NCI-H82 (cell line): ENCODE results near the gene B3GNT4.
"Not testable (repeated sequence)": the region's sequence is repeated elsewhere in the genome, so short reads cannot be mapped to it uniquely, and the experiment has no call there.

Experiments used
- DNase-seq: peaks from one replicate; lab custom pipeline; 2025; lab: John Stamatoyannopoulos, UW

Gene B3GNT4

GRCh38 chr12:122187466-122187865, 16.0 kb upstream of the B3GNT4 start:
- peak; percentile 19 for DNase-seq

GRCh38 chr12:122189626-122190475, 13.7 kb upstream of the B3GNT4 start:
- DNase-seq = no peak

GRCh38 chr12:122190842-122191668, 12.5 kb upstream of the B3GNT4 start:
- DNase-seq = peak; percentile 78

- no peak for DNase-seq
Measured at GRCh38 chr12:122192441-122192840, 11.1 kb upstream of the B3GNT4 start.

GRCh38 chr12:122194804-122195203, 8.7 kb upstream of the B3GNT4 start:
- no peak for DNase-seq

- DNase-seq = no peak
Measured at GRCh38 chr12:122195405-122195804, 8.1 kb upstream of the B3GNT4 start.

- no peak for DNase-seq
Measured at GRCh38 chr12:122197612-122197966, 5.9 kb upstream of the B3GNT4 start.

- no peak for DNase-seq
Measured at GRCh38 chr12:122199484-122200355, 3.8 kb upstream of the B3GNT4 start.

GRCh38 chr12:122200541-122201175, 2.9 kb upstream of the B3GNT4 start:
- DNase-seq = peak; percentile 19

- no peak for DNase-seq
Measured at GRCh38 chr12:122201381-122201780, 2.1 kb upstream of the B3GNT4 start.

GRCh38 chr12:122202017-122202416, 1.5 kb upstream of the B3GNT4 start:
- peak; percentile 73 for DNase-seq

GRCh38 chr12:122202811-122203210, 698 bp upstream of the B3GNT4 start:
- DNase-seq = not testable (repeated sequence)

- no peak for DNase-seq
Measured at GRCh38 chr12:122204167-122205052, 901 bp downstream of the B3GNT4 start.

GRCh38 chr12:122205053-122205925, 1.8 kb downstream of the B3GNT4 start:
- DNase-seq = peak; percentile 39

GRCh38 chr12:122206111-122206881, 2.8 kb downstream of the B3GNT4 start:
- DNase-seq = no peak

GRCh38 chr12:122206976-122207375, 3.5 kb downstream of the B3GNT4 start:
- DNase-seq = no peak

- DNase-seq = no peak
Measured at GRCh38 chr12:122207391-122207790, 3.9 kb downstream of the B3GNT4 start.

- no peak for DNase-seq
Measured at GRCh38 chr12:122208073-122208820, 4.7 kb downstream of the B3GNT4 start.
